ENCODE measurements around the gene SPRED1.

Gene SPRED1

DNA sequence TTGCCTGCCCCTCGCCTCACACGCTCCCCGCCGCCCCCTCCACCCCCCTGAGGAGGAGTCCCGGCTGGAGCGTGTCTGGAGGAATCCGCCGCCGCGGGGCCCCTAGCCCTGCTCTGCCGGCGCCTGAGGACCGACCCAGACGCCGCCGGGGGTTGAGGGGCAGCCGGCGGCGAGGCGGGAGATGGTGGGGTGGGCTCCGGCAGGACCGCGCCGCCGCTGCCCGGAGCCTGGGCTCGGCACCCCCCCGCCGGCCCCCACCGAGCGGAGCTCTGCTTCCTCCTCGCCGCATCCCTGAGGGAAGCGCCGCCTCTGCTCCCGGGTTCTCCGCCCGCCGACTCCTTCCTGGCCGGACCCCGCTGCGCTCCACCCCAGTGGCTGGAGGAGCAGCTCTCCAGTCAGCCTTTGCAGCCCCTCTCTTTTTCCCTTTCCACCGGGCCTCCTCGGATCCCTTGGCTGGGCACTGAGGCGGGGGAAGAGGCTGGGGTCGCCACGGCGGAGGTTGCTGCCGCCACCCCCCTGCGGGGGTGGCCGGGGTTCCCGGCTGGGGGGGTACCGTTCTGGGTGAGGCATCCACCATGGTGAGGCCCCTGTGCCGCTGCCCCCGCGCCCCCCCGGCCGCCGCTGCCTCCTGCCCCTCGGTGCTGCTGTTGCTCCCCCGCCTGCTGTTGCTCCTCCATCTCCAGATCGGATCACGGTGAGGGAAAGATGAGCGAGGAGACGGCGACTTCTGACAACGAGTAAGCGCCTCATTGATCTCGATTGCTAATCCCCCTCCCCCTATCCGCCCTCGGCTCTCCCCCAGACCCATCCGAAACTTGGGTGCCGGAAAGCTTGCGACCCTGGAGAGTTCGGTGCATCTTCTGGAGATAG, at the start of gene SPRED1:
TSS of gene SPRED1 (plus strand) at position 356 of the 870 bp plus-strand sequence. CDS start at position 706, 350 bp downstream.
- peak in 1 of 2 donors; percentile 0 for DNase-seq (ENCODE audit: low read depth in 1 of 2, low spot score in 1 of 2)

DNA sequence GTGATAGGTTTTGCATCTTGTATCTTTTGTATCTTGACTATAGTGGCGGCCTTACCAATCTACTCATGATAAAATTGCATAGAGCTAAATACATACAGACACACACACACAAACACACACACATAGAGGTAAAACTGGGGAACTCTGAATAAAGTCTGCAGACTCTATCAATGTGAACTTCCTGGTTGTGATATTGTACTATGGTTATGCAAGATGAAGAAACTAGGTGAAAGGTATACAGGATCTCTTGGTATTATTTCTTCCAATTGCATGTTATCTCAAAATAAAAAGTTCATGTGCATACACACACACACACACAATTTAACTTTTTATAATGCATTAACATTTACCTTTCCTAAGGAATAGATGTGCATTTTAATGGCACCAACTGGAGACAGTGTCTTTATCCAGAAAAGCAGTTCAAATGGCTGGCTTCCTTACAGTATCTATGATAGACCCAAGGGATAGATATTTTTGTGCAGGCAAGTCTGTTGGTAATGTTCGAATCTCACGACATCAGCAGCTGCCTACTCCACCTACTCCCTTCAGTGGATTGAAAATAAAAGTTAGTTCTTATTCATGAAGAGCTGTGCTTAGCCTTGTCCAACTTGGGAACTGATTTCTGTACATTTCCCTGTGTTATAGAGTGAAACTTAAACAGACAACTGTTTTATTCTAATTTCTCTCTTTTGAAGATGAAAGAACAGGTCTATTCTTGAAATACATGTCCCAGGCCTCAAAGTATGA, 46.9 kb upstream of the SPRED1 start:
- no peak for DNase-seq (ENCODE audit: low read depth in 1 of 2, low spot score in 1 of 2)

DNA sequence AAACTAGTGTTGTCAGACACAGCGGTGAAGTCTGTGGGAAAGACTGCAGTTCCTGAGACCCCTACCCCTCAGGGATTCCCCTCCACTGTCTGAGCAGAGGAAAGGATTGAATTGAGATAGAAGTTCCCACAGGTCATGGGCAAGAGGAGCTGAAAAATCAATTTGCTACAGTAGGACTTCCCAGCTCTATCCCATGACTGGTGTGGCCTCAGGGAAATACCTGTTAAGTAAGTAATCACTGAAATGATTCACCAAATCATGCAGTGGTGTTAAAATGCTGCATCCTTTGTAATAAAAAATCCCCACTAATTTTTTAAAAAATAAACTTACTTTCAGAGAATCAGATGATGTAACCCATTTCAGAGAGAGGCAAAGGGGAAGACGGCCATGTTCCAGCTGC, 45.0 kb upstream of the SPRED1 start:
- DNase-seq (ENCODE audit: low read depth in 1 of 2, low spot score in 1 of 2), result no peak

DNA sequence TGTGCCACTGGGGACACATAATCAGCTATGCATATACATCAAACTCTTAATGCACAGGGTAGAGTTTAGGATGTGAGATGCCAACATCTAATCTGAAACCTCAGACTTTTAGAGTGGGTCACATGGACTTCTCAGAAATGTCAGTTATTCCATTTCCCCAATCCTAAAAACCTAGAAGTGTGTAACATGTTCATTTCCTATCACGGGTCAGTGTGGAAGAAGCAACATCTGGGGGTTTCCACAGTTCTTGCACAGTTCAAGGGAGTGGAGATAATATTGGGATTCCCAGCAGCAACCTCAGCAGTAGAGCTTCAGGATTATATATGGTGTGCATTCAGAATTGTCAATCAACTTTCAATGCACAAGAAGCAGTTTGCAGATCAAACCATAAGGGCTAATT, 44.4 kb upstream of the SPRED1 start:
- no peak for DNase-seq (ENCODE audit: low read depth in 1 of 2, low spot score in 1 of 2)

GRCh38 chr15:38208779-38209178, 43.9 kb upstream of the SPRED1 start:
- no peak for DNase-seq (ENCODE audit: low read depth in 1 of 2, low spot score in 1 of 2)

DNA sequence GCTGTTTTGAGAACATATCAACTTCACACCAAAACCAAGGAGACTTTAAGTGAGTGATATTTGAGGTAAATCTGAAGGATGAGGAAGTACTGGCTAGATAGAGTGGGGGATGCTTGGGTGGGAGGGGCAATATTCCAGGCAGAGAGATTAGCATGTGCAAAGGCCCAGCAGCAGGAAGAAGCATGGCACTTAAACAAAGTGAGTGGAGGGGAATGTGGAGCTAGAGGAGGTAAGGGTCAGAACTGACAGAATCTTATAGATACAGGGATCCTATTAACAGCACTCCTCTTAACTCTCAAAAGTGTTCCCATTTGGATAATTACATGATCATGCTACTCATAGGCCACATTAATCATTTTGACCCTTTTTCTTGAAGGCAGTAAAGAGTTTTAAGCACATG, 41.4 kb upstream of the SPRED1 start:
- no peak for DNase-seq (ENCODE audit: low read depth in 1 of 2, low spot score in 1 of 2)

DNA sequence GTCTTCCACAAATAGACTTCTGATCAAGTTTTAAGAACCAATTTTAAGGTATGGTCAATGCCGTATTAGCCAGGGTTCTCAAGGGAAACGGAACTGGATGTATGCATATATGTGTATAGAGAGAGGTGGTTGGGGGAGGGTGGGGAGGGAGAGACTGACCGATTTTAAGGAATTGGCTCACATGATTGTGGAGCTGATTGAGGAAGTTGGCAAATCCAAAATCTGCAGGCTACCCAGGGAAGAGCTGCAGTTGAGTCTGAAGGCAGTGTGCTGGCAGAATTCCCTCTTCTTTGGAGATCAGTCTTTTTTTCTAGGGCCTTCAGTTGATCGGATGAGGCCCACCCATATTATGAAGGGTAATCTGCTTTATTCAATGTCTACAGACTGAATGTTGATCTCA, 40.8 kb upstream of the SPRED1 start:
- DNase-seq (ENCODE audit: low read depth in 1 of 2, low spot score in 1 of 2), result no peak

DNA sequence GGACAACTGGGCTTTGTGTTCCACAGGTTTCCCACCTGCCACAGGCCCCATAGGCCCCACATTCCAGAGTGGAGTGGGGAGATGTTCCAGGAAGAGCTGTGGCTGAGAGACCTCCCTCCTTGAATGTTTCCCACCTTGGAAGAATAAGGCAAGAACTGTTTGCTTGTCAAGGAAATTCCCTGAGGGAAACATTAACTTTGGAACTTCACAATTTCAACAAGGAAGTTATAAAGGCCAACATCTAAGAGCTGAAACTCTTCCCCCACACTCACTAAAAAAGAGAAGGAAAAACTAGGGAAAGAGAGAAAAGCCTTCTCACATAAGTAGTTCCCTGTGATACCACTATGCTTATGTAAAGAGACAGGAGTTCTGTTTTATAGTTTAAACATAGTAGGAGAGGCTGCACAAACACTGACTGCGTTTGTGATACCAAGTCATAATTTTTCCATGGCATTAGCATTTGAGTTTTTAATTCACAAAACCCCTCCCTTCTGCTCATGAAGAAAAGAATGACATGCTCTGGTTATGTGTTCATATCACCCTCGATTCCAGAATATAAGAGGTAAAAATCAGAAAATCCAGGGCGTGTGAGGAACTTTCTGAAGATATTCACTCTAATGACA, 39.8 kb upstream of the SPRED1 start:
- DNase-seq (ENCODE audit: low read depth in 1 of 2, low spot score in 1 of 2), result no peak

DNA sequence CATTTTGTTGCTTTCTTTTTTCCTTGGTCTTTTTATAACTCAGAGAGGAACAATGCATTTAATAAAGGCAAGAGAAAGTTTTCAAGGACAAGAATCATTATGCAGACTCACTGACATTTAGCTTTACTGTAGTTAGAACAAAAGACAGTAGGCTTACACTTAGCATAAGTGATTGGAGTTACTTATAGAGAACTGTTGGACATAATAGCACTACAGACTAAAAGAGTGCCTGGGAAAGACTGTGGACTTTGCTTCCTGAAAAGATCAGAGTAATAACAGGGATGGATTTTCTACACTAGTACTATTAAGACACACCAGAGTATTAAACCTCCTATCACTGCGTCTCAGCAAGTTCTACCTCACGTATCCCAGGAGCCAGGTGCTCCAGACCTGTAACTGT, 39.3 kb upstream of the SPRED1 start:
- no peak for DNase-seq (ENCODE audit: low read depth in 1 of 2, low spot score in 1 of 2)

GRCh38 chr15:38215707-38216106, 36.9 kb upstream of the SPRED1 start:
- no peak for DNase-seq (ENCODE audit: low read depth in 1 of 2, low spot score in 1 of 2)

DNA sequence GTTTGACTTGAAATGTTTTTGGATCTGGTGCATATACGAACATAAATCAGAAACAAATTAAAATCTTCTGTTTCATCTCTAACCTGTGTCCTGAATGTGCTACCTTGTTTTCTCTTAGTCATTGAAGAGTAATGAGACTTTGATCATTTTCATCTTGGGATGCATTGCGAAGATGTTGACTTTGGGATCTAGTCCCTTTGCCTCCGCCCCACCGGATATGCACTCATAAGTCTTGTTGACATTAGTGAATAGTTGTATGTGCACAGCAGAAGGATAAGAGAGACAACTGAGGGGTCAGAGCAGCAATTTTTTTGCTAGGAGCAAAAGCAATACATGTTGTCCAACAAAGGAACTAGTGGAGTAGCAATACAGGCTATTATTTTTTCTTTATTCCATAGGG, 35.9 kb upstream of the SPRED1 start:
- DNase-seq (ENCODE audit: low read depth in 1 of 2, low spot score in 1 of 2), result no peak

- DNase-seq (ENCODE audit: low read depth in 1 of 2, low spot score in 1 of 2), result no peak
Measured at GRCh38 chr15:38217191-38217595, 35.4 kb upstream of the SPRED1 start.

DNA sequence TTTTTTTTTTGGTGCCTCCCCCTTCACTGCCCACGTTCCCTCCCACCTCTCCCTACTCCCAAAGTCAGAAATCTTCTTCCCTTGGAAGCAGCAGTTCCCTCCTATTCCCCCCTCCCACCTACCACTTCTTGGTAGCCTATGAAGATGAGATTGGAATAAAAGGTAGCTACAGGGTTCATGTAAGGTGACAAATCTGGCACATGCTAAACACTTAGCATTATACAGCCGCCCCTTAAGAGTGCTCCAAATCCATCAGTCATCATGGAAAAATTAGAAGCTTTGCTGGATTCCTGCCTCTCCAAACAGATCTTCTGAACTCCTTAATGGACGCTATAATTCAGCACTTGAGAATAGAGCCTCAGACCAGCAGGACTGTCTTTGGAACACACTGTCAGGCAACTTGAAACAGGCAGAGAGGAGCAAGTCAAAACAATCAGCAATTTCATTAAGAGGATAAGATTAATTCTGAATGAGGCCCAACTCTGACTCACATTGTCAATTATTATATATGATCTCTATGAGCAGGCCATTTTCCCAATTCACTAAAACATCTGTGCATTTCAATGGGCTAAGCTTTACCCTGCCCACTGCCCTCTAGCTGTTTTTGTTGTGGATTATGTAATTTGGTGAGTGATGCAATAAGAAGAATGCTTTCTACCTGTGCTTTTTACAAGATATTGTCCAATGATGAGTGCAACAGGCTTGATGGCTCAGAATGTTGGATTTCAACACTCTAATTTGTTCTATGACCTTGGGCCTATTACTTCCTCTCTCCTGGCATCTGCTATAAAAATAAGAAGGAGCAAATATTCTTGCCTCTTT, 34.6 kb upstream of the SPRED1 start:
- no peak for DNase-seq (ENCODE audit: low read depth in 1 of 2, low spot score in 1 of 2)

DNA sequence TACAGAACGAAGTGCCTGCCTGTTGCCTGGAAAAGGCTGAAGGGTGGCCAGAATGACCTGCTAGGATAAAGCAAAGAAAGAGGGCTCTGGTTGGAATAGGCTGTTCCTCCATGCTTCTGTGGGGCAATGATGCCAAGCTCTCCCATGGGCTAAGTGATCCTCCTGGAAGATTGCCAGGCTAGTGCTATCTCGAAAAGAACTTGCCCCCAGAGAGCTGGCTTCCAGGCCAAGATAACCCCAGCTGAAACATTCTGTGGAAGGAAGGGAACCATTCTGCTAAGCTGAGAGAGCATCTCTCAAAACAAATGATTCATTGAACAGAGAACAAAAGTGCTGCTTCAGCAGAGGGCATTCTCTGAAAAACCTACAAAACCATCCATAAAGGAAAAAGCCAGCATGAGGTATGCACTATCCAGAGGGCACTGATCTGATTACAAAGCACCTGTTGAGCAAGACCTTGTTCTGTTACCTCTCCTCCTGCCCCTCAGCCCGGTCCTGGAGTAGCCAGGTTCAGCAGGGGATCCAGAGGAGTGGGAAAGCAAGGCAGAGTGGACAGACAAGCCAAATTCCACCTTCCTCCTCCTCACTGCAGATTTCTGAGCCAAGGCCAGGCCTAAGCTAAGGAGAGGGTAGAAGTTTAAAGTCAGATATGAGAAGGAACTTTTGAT, 31.9 kb upstream of the SPRED1 start:
- no peak for DNase-seq (ENCODE audit: low read depth in 1 of 2, low spot score in 1 of 2)

DNA sequence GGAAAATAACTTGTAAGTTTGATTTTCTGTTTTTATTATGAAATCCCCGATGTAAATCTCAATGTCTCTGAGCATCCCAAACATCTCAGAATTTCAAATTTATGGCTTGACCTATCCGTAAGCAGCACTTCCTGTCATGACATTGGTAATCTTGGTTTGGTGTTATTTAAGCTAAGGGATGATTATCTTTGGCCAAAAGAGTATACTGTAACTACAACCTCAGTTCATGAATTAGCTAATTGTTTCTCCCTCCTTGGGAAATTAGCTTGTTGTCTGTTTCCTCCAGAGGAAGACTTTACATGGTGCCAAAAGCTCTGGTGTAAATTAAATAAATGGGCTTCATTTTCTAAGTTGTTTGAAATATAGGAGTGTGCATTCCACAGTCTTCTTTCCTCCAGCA, 28.1 kb upstream of the SPRED1 start:
- DNase-seq (ENCODE audit: low read depth in 1 of 2, low spot score in 1 of 2), result no peak

- DNase-seq (ENCODE audit: low read depth in 1 of 2, low spot score in 1 of 2), result no peak
Measured at GRCh38 chr15:38225381-38225780, 27.3 kb upstream of the SPRED1 start.

GRCh38 chr15:38226608-38227266, 25.9 kb upstream of the SPRED1 start:
- DNase-seq (ENCODE audit: low read depth in 1 of 2, low spot score in 1 of 2), result no peak

- DNase-seq (ENCODE audit: low read depth in 1 of 2, low spot score in 1 of 2), result no peak
Measured at GRCh38 chr15:38227941-38228340, 24.7 kb upstream of the SPRED1 start.

DNA sequence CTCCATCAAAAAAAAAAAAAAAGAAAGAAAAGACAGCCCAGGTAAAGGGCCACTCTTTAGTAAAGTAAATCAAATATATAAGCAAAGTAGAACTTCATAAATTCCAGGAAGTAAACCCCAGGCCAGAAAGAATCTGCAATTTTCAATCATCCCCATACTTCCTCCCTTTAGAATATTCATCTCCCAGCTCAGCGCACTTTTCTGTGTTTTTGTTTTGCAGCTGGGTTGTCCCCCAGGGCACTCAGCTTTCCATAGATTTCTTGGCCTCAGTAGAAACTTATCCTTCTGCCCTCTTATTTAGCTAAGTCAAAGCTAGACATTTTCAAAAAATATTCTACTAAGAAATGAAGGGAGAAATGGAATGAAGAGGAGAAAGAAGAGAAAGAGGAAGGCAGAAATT, 24.0 kb upstream of the SPRED1 start:
- DNase-seq (ENCODE audit: low read depth in 1 of 2, low spot score in 1 of 2), result no peak

GRCh38 chr15:38229705-38230310, 22.8 kb upstream of the SPRED1 start:
- no peak for DNase-seq (ENCODE audit: low read depth in 1 of 2, low spot score in 1 of 2)

All from activated T-helper 1 cell treated with anti-CD3 and anti-CD28 coated beads, Interleukin-2, amount 50 U/mL, for 16 hours (primary cell).